HG03280 (cell line): Measurements from ENCODE around the gene CASP4.
A peak's percentile ranks its signal among the peaks of the same experiment; 100 is the strongest.
"Not testable (repeated sequence)": the region's sequence is repeated elsewhere in the genome, so short reads cannot be mapped to it uniquely, and the experiment has no call there.

Experiments
- ATAC-seq: cut with Tn5 transposase; IDR thresholded peaks from one replicate; pipeline ENCODE4 v1.9.1; 2021; ENCODE audit warnings: mild to moderate bottlenecking, moderate library complexity; ENCODE audit not compliant: unreplicated experiment

CASP4 gene

DNA sequence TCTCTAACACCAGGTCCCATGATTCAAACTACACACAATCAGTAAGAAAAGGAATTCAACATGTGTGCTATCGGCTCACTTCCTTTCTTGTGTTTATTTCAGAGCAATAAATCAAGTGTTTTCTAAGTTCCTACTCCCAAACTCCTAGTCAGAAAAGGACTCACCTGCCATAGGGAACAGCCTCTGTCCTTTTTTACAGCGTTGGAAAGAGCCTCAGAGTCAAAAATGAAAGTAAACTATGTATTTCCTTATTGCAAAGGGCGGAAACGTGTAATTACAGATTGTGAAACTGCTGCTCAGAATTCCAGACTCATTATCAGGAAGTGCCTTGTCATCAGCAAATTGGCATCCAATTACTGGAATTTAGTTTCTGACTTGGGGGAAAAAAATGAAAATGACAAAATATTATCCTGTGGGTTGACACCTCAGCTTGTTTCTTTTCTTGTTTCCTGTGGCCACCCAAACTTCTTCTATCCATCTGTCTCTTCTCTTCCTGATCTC, at the start of gene CASP4:
TSS of gene CASP4 (minus strand) at position 220 of the 501 bp plus-strand sequence. CDS start at position 171, 49 bp downstream.
- ATAC-seq: peak; percentile 87

DNA sequence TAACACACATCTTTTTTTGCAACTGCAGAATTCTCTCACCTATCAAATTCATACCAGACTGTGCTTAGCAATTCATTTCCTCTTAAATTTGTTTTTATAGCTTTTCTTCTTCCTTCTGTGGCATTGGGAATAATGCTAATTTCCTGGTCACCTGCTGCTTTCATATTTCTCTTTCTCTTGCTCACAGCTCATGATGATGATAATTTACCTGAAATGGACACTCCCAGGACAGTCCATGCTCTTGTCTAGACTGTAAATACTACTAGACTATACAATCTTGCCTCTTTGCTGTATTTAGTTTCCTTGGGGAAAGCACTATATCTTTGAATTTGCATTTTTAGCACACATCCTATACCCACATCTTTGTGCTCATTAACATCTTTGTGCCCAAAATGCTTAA, 39.1 kb upstream of the CASP4 start:
- ATAC-seq: no peak

DNA sequence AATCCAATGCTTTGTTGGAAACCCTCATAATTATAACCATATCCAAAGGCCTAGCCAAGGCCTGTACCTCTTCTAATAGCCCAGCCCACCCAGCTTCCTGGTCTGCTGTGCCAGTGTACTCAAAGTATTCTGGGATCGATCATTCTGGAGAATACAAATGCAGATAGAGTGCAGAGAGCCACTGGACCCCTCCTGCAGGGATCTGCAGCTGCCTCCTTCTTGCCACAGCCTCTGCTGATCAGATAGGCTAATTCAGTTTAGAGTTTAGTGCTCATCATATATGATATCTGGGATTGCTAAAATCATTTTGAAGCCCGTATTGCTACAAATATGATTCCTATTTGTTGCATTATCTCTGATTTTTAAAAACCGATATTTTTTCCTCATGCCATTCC, 37.1 kb upstream of the CASP4 start:
- ATAC-seq: no peak

DNA sequence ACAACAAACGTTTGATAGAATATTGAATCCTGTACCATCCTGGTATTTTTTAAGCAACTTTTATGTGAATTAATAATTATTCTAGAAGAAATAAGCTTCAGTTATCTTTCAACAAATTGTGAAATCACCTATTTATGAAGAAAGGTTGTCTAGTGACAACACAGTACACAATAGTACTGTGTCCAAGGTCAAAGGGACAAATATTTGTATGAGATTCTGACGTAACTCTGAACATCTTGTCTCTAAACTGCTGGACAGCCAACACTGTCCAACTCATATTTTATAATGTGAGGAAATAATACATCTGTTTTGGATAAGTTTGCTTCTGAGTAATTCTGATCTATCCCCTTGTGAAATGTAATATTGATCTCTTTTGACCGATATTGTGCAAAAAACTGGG, 35.6 kb upstream of the CASP4 start:
- ATAC-seq: no peak

DNA sequence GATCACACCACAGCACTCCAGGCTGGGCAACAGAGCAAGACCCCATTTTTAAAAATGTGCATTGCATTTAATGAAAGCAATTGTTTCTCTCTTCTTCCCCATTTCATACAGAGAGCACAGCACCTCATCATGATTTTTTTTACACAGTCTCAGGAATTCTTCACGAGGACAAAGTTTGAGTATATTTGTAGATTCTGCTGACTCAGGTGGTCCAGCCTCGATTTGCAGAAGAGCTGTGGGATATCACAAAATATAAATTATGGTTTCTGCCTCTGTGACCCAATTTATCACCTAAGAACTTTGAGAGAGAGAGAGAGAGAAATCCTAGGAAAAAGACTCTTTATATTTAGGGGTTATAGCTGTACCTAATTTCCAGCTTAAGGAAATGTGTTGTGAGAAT, 34.8 kb upstream of the CASP4 start:
- no peak for ATAC-seq

DNA sequence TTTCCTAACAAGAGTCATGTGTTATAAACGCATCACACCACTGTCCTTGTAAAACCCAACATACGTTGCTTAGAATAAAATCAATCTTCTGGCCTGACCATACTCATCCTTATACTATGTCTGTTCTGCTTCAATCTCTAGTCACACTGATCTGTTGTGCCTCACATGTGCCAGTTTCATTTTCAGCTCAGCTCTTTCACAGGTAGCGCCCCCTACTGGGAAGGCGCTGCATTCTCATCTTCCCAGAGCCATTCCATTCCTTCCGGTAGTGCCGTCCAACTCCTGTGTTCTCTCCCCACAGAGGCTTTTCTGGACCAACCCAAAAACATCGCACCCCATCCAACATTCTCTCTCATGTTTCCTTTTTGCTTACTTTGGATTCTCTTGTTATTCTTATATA, 32.4 kb upstream of the CASP4 start:
- ATAC-seq: peak; percentile 96

DNA sequence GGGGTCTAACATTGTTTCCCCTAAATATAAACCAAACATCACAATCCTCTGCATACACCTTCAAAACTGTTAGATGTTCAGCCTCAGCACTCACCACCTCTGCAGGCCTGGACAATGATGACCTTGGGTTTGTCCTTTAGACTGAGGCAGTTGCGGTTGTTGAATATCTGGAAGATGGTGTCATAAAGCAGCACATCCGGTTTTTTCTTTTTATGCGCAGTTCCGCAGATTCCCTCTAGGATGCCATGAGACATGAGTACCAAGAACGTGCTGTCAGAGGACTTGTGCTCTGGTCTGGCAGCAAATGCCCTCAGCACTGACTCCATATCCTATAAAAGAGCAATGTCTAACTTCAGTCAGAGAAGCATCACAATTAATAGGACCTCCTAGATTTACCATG, 31.8 kb upstream of the CASP4 start:
- no peak for ATAC-seq

DNA sequence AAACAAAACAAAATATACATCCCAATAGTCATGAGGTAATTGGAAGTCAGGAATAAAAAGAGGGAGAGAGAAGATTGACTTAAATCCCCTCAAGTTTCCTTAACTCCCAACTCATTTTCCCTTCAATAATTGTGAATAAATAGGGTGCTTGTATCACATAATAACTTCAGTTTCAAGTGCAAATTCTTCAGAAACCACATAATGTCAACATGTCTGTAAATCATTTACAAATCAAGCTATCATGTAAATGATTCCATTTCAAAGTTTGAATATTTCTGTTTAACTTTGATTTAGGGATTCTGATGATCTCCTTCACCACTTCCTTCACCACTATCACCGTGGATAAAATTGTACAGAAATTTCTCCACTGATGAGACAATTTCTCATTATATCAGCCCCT, 31.3 kb upstream of the CASP4 start:
- ATAC-seq: no peak

DNA sequence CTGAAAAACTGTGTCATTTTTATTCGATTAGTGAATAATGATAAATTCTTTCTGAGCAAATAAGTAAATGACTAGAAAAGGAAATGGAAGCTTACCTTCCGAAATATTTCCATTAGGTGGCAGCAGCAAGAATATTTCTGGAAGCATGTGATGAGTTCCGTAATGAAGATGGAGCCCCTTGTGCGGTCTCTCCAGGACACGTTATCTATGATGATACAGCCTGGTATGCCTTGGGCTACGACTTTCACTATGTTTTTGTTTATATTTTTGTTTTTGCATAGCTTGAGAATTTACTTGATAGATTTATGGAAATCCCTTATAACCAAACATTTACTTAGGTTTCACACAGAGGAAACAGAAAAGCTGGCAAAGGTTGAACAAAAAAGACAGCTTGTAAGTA, 28.9 kb upstream of the CASP4 start:
- no peak for ATAC-seq

DNA sequence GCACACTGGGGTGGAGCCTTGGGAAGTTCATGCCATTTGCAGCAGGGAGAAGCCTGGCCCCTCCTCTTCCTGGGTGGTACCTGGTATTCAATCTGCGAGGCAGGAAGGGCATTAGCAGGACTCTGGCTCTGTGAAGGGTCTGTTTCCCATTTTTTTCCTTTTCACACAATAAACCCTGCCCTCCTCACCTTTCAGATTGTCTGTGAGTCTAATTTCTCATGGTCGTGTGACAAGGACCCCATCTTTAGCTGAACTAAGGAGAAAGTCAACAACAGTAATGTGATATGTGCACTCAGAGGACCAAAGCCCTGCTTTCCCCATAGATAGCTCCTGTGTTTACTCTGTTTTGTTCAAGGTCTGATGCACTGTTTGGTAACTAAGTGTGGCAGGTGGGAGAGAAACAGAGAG, 26.6 kb upstream of the CASP4 start:
- no peak for ATAC-seq

DNA sequence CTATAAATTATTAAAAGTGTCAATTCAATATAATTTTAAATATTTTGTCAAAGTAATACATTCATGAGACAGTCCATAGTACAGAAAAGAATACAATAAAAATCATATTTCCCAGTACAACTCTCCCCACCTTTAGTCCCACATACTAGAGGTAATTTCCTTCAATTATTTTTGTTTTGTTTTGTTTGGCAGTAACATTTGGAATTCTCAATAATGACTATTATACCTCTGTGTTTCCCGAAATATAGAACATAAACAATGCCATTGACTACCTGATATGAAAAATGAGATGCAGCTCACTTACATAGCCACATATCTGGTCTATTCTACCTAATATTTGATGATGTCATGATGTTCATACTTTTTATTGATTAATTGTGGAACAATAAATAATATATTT, 24.4 kb upstream of the CASP4 start:
- no peak for ATAC-seq

DNA sequence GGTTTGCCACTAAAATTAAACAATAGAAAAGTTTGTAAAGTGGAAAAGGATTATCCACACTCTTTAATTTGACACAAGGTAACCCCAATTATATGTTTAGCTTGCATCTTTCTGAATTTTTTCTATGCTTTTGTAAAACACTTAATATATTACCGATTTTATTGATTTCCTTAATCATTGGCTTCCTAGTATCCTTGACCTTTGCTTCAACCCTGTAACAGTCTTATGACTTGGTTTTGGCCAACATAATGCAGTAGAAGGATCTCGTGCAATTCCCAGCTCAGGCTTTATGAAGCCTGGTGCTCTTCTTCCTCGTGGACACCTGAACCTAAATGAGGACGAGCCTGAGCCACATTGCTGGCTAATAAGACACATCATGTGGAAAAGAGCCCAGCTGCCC, 23.6 kb upstream of the CASP4 start:
- ATAC-seq: no peak

DNA sequence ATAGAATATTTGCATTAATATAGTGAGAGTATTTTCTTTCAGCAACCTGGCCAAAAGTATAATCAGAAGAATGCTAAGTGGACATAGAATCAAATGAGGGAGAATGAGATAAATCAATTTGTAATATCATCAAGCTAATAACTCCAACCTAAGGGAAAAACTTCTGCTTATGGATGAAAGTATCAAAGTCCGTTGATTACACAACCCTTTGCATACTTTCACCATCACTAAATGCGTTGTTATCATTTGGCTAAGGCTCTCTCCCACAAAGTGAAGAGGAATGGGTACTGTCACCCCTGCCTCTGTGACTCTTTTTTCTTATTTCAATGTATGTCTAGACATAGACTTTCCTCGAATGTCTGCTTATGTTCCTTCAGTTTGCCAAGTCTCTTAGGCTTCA, 16.4 kb upstream of the CASP4 start:
- ATAC-seq: no peak

DNA sequence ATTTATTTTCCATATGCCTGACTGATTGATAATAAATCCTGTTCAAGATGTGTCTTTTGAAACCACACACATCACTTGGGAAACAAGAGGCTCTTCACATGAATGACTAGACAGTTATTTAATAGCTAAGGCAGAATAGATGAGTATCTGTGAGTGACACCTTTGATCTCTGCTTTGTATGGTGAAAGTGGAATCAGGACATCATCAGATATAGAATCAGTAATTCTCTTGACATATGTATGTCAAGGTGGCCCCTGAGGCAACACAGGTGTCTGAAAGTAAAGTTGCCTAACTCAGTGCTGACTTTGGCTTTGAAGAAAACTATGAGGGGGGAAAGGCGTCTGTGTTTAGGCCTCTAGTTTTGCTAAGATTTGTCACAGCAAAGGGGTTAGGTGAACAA, 11.5 kb upstream of the CASP4 start:
- ATAC-seq: no peak

DNA sequence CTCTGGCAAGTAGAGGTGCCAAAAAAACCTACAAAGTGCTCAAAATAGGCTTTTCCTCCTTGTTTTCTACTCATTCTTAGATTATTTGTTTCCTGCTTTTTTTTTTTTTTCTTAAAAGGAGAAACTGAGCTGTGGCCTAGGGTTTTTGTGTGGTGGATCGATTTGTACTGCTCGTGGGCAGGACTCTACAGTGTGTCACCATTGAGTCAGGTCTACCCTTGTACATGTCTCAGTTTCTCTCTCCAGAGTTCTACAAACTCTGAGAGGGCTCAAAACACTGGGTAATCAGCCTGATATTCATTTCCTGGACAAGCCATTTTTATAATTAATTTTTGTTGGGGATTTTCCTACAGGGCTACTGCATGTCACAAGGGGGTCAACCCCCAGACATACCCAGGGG, 5.2 kb upstream of the CASP4 start:
- no peak for ATAC-seq

DNA sequence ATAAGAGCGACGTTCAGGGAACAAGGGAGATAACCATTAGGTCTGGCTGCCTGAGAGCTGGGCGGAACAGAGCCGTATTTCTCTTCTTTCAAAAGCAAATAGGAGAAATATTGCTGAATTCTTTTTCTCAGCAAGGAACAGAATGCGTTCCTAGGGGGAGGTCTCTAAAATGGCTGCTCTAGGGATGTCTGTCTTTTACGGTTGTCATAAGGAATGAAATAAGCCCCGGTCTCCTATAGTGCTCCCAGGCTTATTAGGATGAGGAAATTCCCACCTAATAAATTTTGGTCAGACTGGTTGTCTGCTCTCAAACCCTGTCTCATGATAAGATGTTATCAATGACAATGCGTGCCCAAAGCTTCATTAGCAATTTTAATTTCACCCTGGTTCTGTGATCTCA, 4.5 kb upstream of the CASP4 start:
- not testable (repeated sequence) for ATAC-seq

DNA sequence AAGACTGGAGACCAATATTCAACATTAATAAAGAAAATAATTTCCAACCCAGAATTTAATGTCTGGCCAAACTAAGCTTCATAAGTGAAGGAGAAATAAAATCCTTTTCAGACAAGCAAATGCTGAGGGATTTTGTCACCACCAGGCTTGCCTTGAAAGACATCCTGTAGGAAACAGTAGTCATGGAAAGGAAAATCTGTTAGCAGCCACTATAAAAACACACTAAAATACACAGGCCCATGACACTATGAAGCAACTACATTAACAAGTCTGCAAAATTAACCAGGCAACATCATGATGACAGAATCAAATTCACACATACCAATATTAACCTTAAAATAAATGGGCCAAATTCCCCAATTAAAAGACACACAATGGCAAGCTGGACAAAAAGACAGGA, 2.4 kb upstream of the CASP4 start:
- ATAC-seq: no peak

DNA sequence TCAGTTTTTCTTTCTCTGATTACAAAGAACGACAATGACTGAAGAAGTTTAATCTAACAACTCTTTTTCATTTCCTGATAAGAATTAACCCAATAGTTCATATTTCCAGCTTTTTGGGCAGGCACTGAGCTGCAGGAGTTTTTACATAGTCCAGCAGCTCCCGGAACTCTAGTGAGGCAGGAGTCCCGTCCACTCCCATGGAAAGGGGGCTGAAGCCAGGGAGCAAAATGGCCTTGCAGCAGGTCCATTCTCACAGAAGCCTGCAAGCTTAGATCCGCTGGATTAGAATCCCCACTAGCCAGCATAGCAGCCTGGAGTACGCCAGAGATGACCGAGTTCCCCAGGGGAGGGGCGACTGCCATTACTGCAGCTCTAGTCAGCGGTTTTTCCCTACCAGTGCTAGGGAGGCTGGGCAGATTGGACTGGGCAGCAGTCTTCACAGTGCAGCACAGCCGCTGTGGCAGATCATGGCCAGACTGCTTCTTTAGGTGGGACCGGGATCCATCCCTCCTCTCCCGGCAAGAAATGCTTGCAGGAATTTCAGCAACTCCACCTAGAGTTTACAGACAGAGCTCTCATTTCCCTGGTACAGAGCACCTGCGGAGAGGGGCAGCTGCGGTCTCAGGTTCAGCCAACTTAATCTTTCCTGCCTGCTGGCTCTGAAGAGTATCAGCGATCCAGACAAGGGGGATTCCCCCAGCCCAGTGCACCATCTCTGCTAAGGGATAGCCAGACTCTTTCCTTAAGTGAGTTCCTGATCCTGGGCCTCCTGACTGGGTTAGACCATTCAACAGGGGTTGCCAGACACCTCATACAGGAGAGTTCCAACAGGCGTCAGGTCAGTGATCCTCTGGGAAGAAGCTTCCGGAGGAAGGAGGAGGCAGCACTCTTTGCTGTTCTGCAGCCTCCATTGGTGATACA, 742 bp upstream of the CASP4 start:
- no peak for ATAC-seq

DNA sequence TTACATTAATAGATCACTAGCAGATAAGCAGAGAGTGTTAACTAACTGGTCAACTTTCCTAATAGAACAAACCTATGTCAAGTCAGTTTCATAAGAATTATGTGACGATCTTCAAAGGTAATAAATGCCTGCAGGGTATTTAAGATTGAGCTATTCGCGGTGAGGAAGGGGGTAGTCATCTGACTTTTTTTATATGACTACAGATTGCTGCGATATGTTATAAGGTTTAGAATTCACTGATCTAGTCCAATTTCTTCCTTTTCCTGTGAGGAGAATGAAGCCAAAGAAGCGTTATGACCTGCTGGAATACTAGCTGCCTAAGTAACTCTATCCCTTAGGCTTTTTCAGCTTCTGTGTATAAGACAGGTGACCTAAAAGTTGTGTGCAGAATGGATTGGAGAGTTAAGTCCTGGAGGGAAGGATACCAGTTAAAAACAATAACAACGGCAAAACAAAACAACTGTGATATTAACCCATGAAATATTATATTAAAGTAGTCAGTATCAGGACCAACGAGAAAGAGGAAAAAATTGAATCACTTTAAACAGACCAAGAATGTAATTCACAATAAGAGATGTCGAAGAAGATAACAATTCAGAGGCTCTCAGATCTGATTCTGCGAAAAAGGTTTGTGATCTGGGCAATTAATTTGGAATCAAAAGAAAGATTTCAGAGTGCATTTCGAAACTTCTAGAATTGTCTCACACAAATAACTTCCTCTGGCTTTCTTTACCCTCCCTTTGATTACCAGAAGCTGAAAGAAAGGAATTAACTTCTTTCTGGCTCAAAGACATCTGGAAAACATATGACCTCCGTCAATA, 630 bp downstream of the CASP4 start:
- ATAC-seq: peak; percentile 32

DNA sequence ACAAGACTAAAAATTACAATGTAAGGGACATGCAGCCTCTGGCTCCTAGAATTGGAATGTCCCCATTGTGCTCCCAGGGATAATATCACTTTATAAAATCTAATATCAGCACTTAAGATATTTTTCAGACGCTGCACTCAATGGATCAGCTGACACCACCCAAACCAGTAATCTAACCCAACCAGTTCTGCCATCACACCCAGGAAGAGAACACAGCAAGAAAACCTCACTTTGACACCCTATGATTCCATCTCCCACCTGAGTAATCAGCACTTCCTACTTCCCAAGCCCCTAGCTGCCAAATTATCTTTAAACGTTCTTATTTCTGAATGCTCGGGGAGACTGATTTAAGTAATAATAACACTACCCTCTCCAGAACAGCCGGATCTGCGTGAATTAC, 2.6 kb downstream of the CASP4 start:
- ATAC-seq: no peak

DNA sequence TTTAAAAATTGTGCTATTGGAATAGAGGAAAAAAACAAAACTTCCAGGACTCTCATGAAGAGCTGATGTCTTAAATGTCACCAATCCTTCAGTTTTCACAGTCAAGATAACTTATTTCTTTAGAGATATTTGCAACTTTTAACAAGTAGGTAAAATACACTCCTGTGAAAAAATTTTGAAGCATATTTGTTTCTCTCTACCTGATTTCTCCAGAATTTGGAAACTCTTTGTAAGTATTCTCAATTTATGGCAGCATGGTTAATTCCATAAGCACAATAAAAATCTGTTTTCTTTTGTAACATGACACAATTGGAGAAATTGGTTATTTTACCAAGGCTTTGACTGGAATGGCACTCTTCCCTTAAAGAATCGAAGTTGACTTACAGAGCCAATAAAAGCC, 4.1 kb downstream of the CASP4 start:
- no peak for ATAC-seq

DNA sequence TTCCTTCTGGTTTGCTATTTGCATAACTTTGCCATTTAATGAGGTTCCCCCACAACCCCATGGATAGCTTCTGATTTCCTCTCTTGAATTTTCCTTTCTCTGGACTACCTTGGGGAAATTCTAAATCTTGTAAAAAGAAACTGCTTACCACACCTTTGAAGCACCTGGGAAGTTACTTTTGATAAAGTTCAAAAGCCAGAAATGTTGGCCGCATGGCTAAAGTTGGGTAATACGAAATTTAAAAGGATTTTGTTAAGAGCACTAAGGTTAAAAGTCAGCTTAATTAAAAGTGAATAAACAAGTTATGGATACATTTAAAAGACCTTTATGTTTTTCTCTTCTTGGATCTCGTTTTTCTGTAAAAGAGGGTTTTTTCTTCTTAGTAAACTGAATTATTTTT, 5.5 kb downstream of the CASP4 start:
- ATAC-seq: no peak
